ENCODE data around the gene SKIDA1. TPM values are rescaled to one million over a fixed set of nuclear protein-coding genes. Genes with fewer than 3 reads are reported as not detected.

SKIDA1 gene
- total RNA-seq, 1 experiment from 2014 or later, result 9.4 TPM

DNA sequence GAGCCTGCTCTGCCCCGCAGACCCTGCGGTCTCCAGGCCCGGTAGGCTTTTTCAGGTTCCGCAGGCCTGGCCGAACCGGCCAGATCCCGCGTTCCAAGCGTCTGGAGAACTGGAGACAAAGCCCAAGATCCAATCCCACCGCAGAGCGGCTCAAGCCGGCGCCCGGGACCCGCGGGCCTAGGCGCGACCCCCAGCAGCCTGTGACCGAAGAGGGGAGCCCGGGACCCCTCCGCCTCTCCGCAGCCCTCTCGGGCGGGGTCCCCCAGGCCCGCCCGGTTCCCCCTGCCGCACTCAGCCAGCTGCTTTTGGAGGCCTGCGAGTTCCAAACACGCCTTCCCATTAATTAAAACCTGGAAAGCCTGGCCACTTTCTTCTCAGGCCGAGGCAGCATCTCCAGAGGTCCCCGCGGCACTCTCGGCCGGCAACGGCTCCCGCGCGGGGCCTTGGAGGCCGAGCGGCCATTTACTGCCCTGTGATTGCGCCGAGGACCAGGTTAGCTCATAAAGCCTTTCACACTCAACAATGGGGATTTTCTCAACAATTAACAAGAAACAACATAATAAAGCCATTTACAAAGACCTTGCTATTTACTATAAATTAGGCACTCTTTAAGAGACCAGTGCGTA lies 16.7 kb downstream of the SKIDA1 start:
- ATAC-seq, result peak; percentile 11; the same call in 1 of the 2 replicates
- peaks cover 19% of the 10 kb centered on the region for H3K27me3 Mint-ChIP-seq (ENCODE audit: low read depth)
- TF ChIP-seq NR2C2 (CRISPR knock-in tag; IDR thresholded peaks at IDR 0.05), result no peak
- TF ChIP-seq, protein P1, sequence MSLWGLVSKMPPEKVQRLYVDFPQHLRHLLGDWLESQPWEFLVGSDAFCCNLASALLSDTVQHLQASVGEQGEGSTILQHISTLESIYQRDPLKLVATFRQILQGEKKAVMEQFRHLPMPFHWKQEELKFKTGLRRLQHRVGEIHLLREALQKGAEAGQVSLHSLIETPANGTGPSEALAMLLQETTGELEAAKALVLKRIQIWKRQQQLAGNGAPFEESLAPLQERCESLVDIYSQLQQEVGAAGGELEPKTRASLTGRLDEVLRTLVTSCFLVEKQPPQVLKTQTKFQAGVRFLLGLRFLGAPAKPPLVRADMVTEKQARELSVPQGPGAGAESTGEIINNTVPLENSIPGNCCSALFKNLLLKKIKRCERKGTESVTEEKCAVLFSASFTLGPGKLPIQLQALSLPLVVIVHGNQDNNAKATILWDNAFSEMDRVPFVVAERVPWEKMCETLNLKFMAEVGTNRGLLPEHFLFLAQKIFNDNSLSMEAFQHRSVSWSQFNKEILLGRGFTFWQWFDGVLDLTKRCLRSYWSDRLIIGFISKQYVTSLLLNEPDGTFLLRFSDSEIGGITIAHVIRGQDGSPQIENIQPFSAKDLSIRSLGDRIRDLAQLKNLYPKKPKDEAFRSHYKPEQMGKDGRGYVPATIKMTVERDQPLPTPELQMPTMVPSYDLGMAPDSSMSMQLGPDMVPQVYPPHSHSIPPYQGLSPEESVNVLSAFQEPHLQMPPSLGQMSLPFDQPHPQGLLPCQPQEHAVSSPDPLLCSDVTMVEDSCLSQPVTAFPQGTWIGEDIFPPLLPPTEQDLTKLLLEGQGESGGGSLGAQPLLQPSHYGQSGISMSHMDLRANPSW (CRISPR knock-in tag; conservative IDR thresholded peaks at IDR 0.05; ENCODE audit: low read depth), result no peak
- TF ChIP-seq FOXJ3 (CRISPR knock-in tag; IDR thresholded peaks at IDR 0.05; ENCODE audit: borderline replicate concordance), result no peak
- CTCF ChIA-PET, result interaction anchor here (1.1 to 6.3 kb wide), 6 partner anchors 8 to 230 kb away, joined by 3 to 84 read pairs (median 8); partner anchors contain the start of gene SKIDA1
- H3K4me1 Mint-ChIP-seq, result peaks cover 80% of the 10 kb centered on the region
- H3K36me3 Mint-ChIP-seq, result no peaks in the 10 kb centered on the region
- peak overlapping the region; percentile 76 for H3K4me3 Mint-ChIP-seq
- no peaks in the 10 kb centered on the region for H3K9me3 Mint-ChIP-seq
- H3K27ac Mint-ChIP-seq, result peak overlapping the region; percentile 98
- POLR2A ChIA-PET, result interaction anchor here (0.5 to 6.5 kb wide), 14 partner anchors 9 to 494 kb away, joined by 3 to 155 read pairs (median 4); partner anchors contain the start of gene SKIDA1
- no peak for DNase-seq (ENCODE audit: low spot score)

DNA sequence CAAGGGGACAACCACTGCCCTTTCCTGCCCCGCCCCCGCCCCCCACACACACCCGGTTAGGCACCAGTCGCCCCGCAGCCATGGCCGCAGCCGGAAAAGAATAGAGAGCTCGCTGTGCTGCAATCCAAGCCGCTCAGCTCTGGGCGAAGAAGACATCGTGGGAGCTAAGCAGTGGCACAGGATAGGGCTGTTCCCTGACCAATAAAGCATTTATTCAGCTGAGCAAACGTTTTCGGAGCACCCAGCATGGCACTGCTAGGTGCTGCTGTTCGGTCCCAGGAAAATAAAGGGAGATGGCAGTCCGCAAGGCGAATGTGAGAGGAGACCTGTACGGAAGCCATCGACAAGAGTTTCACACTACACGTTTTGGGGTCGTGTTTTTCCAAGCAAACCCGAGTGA lies 18.3 kb downstream of the SKIDA1 start:
- ATAC-seq (peak; percentile 1; the same call in 1 of the 2 replicates), DNase-seq (ENCODE audit: low spot score) (no peak)
- Mint-ChIP-seq H3K9me3 (no peaks in the 10 kb centered on the region), H3K27me3 (ENCODE audit: low read depth) (peaks cover 19% of the 10 kb centered on the region), H3K4me3 (peak overlapping the region; percentile 76), H3K4me1 (peaks cover 80% of the 10 kb centered on the region), H3K36me3 (no peaks in the 10 kb centered on the region), H3K27ac (peak overlapping the region; percentile 73)
- TF ChIP-seq, protein P2, sequence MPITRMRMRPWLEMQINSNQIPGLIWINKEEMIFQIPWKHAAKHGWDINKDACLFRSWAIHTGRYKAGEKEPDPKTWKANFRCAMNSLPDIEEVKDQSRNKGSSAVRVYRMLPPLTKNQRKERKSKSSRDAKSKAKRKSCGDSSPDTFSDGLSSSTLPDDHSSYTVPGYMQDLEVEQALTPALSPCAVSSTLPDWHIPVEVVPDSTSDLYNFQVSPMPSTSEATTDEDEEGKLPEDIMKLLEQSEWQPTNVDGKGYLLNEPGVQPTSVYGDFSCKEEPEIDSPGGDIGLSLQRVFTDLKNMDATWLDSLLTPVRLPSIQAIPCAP (CRISPR knock-in tag; IDR thresholded peaks at IDR 0.05), result no peak
- TF ChIP-seq, protein P3, sequence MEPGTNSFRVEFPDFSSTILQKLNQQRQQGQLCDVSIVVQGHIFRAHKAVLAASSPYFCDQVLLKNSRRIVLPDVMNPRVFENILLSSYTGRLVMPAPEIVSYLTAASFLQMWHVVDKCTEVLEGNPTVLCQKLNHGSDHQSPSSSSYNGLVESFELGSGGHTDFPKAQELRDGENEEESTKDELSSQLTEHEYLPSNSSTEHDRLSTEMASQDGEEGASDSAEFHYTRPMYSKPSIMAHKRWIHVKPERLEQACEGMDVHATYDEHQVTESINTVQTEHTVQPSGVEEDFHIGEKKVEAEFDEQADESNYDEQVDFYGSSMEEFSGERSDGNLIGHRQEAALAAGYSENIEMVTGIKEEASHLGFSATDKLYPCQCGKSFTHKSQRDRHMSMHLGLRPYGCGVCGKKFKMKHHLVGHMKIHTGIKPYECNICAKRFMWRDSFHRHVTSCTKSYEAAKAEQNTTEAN (CRISPR knock-in tag; IDR thresholded peaks at IDR 0.05), result no peak
- no peak for TF ChIP-seq RELA (CRISPR knock-in tag; IDR thresholded peaks at IDR 0.05; ENCODE audit: borderline replicate concordance)
- TF ChIP-seq, protein P4, sequence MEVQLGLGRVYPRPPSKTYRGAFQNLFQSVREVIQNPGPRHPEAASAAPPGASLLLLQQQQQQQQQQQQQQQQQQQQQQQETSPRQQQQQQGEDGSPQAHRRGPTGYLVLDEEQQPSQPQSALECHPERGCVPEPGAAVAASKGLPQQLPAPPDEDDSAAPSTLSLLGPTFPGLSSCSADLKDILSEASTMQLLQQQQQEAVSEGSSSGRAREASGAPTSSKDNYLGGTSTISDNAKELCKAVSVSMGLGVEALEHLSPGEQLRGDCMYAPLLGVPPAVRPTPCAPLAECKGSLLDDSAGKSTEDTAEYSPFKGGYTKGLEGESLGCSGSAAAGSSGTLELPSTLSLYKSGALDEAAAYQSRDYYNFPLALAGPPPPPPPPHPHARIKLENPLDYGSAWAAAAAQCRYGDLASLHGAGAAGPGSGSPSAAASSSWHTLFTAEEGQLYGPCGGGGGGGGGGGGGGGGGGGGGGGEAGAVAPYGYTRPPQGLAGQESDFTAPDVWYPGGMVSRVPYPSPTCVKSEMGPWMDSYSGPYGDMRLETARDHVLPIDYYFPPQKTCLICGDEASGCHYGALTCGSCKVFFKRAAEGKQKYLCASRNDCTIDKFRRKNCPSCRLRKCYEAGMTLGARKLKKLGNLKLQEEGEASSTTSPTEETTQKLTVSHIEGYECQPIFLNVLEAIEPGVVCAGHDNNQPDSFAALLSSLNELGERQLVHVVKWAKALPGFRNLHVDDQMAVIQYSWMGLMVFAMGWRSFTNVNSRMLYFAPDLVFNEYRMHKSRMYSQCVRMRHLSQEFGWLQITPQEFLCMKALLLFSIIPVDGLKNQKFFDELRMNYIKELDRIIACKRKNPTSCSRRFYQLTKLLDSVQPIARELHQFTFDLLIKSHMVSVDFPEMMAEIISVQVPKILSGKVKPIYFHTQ (CRISPR knock-in tag; IDR thresholded peaks at IDR 0.05), result no peak
- no peak for TF ChIP-seq SMAD4 (CRISPR knock-in tag; IDR thresholded peaks at IDR 0.05)
- TF ChIP-seq FOXJ3 (CRISPR knock-in tag; IDR thresholded peaks at IDR 0.05; ENCODE audit: borderline replicate concordance), result no peak
- TF ChIP-seq ATF1 (CRISPR knock-in tag; IDR thresholded peaks at IDR 0.05), result no peak
- ChIA-PET POLR2A (interaction anchor here (0.5 to 6.5 kb wide), 8 partner anchors 9 to 217 kb away, joined by 3 to 155 read pairs (median 6); partner anchors contain the start of gene SKIDA1), CTCF (interaction anchor here (0.6 to 6.3 kb wide), 9 partner anchors 9 to 427 kb away, joined by 3 to 84 read pairs (median 6); partner anchors contain the start of genes MLLT10 and SKIDA1)

DNA sequence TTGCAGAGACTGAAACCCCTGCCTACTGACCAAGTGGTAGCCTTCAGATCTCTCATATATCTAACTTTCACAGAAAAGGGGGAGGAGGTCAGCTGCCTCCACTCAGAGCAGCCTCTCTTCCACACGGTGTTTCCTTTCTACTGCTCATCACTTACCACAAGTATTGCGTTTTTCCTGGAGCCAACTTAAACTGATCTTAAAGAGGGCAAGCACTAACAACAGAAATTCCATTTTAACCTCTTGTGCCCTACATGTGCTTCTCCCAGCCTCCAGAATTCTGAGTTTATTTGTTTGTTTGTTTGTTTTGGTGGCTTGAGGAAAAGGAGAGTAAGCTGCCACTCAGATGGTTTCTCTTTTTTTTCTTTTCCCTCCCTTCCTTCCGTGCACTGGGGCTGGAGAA lies 19.1 kb downstream of the SKIDA1 start:
- TF ChIP-seq MYBL2 (CRISPR knock-in tag; IDR thresholded peaks at IDR 0.05) (no peak), ZNF423 (CRISPR knock-in tag; IDR thresholded peaks at IDR 0.05) (no peak)
- TF ChIP-seq, protein P5, sequence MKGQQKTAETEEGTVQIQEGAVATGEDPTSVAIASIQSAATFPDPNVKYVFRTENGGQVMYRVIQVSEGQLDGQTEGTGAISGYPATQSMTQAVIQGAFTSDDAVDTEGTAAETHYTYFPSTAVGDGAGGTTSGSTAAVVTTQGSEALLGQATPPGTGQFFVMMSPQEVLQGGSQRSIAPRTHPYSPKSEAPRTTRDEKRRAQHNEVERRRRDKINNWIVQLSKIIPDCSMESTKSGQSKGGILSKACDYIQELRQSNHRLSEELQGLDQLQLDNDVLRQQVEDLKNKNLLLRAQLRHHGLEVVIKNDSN (CRISPR knock-in tag; IDR thresholded peaks at IDR 0.05), result no peak
- TF ChIP-seq, protein P6, sequence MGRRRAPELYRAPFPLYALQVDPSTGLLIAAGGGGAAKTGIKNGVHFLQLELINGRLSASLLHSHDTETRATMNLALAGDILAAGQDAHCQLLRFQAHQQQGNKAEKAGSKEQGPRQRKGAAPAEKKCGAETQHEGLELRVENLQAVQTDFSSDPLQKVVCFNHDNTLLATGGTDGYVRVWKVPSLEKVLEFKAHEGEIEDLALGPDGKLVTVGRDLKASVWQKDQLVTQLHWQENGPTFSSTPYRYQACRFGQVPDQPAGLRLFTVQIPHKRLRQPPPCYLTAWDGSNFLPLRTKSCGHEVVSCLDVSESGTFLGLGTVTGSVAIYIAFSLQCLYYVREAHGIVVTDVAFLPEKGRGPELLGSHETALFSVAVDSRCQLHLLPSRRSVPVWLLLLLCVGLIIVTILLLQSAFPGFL (CRISPR knock-in tag; IDR thresholded peaks at IDR 0.05; ENCODE audit: borderline replicate concordance), result no peak
- TF ChIP-seq, protein P7, sequence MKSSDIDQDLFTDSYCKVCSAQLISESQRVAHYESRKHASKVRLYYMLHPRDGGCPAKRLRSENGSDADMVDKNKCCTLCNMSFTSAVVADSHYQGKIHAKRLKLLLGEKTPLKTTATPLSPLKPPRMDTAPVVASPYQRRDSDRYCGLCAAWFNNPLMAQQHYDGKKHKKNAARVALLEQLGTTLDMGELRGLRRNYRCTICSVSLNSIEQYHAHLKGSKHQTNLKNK (CRISPR knock-in tag; IDR thresholded peaks at IDR 0.05), result no peak
- TF ChIP-seq, protein P8, sequence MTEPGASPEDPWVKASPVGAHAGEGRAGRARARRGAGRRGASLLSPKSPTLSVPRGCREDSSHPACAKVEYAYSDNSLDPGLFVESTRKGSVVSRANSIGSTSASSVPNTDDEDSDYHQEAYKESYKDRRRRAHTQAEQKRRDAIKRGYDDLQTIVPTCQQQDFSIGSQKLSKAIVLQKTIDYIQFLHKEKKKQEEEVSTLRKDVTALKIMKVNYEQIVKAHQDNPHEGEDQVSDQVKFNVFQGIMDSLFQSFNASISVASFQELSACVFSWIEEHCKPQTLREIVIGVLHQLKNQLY (CRISPR knock-in tag; IDR thresholded peaks at IDR 0.05), result no peak
- ATAC-seq (no peak), DNase-seq (ENCODE audit: low spot score) (no peak)
- H3K9me3 Mint-ChIP-seq, result no peaks in the 10 kb centered on the region
- peak overlapping the region; percentile 76 for H3K4me3 Mint-ChIP-seq
- ChIA-PET POLR2A (interaction anchor here (0.6 to 6.5 kb wide), 4 partner anchors 8 to 114 kb away, joined by 3 to 155 read pairs (median 54); partner anchors contain the start of gene SKIDA1), CTCF (interaction anchor here (0.8 to 6.3 kb wide), 4 partner anchors 10 to 27 kb away, joined by 3 to 84 read pairs (median 8); partner anchors contain the start of genes MLLT10 and SKIDA1)
- H3K27me3 Mint-ChIP-seq (ENCODE audit: low read depth), result peaks cover 19% of the 10 kb centered on the region
- no peaks in the 10 kb centered on the region for H3K36me3 Mint-ChIP-seq
- H3K27ac Mint-ChIP-seq, result no peak overlapping the region
- peaks cover 80% of the 10 kb centered on the region for H3K4me1 Mint-ChIP-seq
